Ishikawa (cell line): Measurements from ENCODE around the gene DRICH1.

ENCODE experiments used
- CEBPB ChIP-seq: IDR thresholded peaks from 2 replicates; pipeline ENCODE4 v1.6.1; 2012
- CREB1 ChIP-seq: IDR thresholded peaks from 2 replicates; pipeline ENCODE4 v1.6.1; 2012; ENCODE audit warnings: low read depth
- EGR1 ChIP-seq: IDR thresholded peaks from 2 replicates; pipeline ENCODE4 v1.6.1; 2012
- EP300 ChIP-seq: IDR thresholded peaks from 2 replicates; pipeline ENCODE4 v1.6.1; 2012; ENCODE audit warnings: borderline replicate concordance
- FOXM1 ChIP-seq: IDR thresholded peaks from 2 replicates; pipeline ENCODE4 v1.6.1; 2012; ENCODE audit warnings: low read depth, borderline replicate concordance
- MAX ChIP-seq: IDR thresholded peaks from 2 replicates; pipeline ENCODE4 v1.6.1; 2012
- NFIC ChIP-seq: IDR thresholded peaks from 2 replicates; pipeline ENCODE4 v1.6.1; 2012
- RAD21 ChIP-seq: IDR thresholded peaks from 2 replicates; pipeline ENCODE4 v1.6.1; 2012; ENCODE audit warnings: low read depth
- REST ChIP-seq: IDR thresholded peaks from 2 replicates; pipeline ENCODE4 v1.6.1; 2012; ENCODE audit warnings: low read depth, mild to moderate bottlenecking
- TAF1 ChIP-seq: IDR thresholded peaks from 2 replicates; pipeline ENCODE4 v1.6.1; 2012; ENCODE audit warnings: low read depth, mild to moderate bottlenecking
- TCF12 ChIP-seq: IDR thresholded peaks from 2 replicates; pipeline ENCODE4 v1.6.1; 2012; ENCODE audit warnings: low read depth
- TEAD4 ChIP-seq: IDR thresholded peaks from 2 replicates; pipeline ENCODE4 v1.6.1; 2012
- USF1 ChIP-seq: IDR thresholded peaks from 2 replicates; pipeline ENCODE4 v1.6.1; 2012
- YY1 ChIP-seq: IDR thresholded peaks from 2 replicates; pipeline ENCODE4 v1.6.1; 2012; ENCODE audit warnings: low read depth
- ZBTB7A ChIP-seq: IDR thresholded peaks from 2 replicates; pipeline ENCODE4 v1.6.1; 2012; ENCODE audit warnings: low read depth

The DRICH1 gene

DNA sequence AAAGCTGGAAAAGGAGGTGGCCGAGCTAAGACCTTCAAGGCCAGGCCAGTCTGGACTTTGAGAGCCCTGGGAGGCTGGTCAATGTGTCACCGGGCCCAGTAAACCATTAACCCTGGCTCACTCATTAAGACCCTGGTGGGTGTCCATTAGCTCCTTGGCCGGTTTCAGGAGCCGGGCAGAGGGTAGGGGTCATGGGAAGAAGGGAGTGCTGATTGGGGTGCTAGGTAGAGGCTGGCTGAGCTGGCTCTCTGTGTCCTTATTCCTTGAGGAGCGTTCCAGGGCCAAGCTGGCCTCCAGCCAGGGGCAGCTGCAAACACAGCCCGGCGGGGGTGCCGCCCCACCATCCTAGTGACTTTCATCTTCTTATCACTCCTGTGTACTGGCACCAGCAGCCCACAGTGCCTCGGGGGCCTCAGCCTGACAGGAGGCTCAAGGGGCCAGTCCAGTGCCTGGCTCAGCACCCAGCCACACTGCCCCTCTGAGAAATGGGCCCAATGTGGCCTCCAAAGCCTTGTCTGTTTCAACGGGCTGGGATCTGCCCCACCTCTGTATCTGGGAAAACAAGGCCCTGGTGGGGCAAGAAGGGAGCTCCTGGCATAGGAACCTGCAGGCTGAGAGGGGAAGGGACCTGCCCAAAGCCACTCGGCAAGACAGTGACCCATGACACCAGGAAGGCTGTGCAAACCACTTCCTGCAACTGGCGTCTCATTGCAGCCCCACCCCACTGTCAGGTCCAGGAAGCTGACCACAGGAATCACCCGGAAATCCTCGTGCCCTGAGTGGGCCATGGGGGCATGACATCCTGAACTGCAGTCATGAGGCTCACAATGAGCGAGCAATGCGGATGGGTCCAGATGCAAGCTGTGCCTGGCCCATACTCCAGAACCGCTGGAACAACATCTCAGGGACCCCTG is 43.6 kb upstream of the DRICH1 start:
- no peak for TF ChIP-seq TCF12
- no peak for TF ChIP-seq TEAD4
- no peak for TF ChIP-seq CREB1
- no peak for TF ChIP-seq CEBPB
- TF ChIP-seq REST, result no peak
- no peak for TF ChIP-seq YY1
- no peak for TF ChIP-seq MAX
- no peak for TF ChIP-seq EP300
- TF ChIP-seq ZBTB7A, result no peak
- no peak for TF ChIP-seq TAF1
- no peak for TF ChIP-seq FOXM1
- TF ChIP-seq USF1, result no peak

GRCh38 chr22:23673826-23674690 is 41.9 kb upstream of the DRICH1 start:
- TF ChIP-seq EGR1 (peak; percentile 65), EP300 (no peak), CEBPB (no peak), NFIC (no peak), CREB1 (no peak)

DNA sequence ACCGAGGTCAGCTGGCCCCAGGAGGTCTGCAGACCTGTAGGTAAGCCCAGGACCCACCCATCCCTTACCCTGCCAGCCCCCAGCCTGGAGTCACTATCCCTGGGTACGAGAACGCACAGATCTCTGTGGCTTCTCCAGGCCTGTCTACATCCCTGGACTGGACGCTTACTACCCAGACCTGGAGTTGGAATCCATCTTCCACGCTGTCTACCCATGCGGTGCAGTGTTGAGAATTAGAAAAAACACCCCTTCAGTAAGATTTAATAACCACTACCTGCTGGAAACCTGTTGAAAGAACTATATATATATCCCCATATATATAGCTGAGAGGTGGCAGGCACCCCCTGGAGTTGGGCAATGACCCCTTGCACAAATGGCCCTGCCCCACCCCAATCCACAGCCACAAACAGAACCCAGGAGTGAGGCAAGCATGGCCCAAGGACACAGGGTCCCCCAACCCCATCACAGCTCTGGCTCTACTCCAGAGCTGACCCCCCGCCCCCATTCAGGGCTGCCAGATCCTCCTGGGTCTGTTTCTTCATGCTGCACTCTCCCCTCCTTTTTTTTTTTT is 41.0 kb upstream of the DRICH1 start:
- TF ChIP-seq ZBTB7A (no peak), CREB1 (no peak), USF1 (no peak), RAD21 (no peak), EGR1 (no peak), MAX (no peak), TEAD4 (no peak), TAF1 (no peak), EP300 (no peak), NFIC (no peak), FOXM1 (no peak), REST (no peak)

DNA sequence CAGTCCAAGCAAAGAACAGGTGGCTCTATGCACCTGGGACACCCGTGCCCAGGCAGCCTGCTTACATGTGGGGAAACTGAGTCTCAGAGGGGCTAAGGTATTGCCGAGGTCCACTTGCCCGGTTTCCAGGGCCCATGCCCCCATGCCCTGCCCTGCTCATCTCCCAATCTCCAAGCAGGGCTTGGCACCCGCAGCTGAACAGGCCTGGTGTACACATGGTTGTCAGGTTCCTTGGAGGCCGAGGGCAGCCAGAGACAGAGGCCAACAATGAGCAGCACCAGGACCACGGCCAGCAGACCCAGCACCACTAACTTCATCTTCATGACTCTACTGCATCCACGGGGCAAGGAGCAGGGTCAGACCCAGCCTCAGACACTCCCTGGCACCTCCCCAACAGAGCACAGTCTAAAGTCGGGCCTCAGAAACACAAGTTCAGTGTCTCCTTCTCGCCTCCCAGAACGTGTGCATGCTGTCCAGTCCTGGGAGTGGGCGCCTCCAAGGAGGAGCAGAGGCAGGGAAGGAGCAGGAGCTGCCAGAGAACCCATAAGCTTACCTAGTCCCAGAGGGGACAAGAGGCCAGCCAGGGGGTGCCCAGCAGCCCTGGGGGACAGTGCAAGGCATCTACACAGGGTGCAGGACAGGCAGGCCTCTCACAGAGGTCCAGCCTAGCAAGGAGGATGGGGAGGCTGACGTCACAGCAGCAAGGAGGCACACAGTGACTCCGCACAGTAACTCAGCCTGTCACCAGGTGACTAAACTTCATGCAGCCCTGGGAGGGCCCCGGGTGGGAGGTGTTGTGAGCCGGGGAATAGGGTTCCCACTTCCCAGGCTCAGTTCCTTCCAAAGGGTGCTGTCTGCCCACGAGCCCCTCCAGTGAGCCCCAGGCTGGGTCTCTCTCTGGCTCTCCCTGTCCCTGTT is 38.5 kb upstream of the DRICH1 start:
- TF ChIP-seq REST, result peak; percentile 55
- no peak for TF ChIP-seq CEBPB
- no peak for TF ChIP-seq USF1
